C4-2B (cell line): ENCODE results near the gene CAPRIN1.

Source experiments
- CTCF ChIP-seq: fragments of 450-650 bp; conservative IDR thresholded peaks from 2 replicates; pipeline ENCODE4 v1.5.1; 2017; ENCODE audit warnings: mild to moderate bottlenecking
- ZFX ChIP-seq: fragments of 450-650 bp; IDR thresholded peaks from 2 replicates; pipeline ENCODE4 v1.6.1; 2017

GRCh38 chr11:34145847-34146381, 94.4 kb downstream of the CAPRIN1 start:
- TF ChIP-seq CTCF = no peak
- no peak for TF ChIP-seq ZFX
